Natural killer cell (primary cell): ENCODE results near the gene PON1. TPM values are rescaled to one million over a fixed set of nuclear protein-coding genes. Genes with fewer than 3 reads are reported as not detected.

ENCODE experiments used
- ATAC-seq, 3 donors: fragments of 150-1000 bp in 2 of 3; fragments of 200-7000 bp in 1 of 3; cut with Tn5 transposase; 1 replicate in 1 of 3; 2 replicates in 2 of 3; pipeline ENCODE4 v1.10.0; 2021; ENCODE audit warnings: mild to moderate bottlenecking in 2 of 3, moderate library complexity in 2 of 3
- DNase-seq, 2 donors: peaks; one replicate each; pipeline versions ENCODE4 v3.0.0 to v3.0.0-alpha.2; 2013 to 2021; ENCODE audit warnings: mixed read lengths in 1 of 2
- H3K27ac ChIP-seq: one replicate; pipeline ENCODE4 v1.5.1; 2013; ENCODE audit warnings: mild to moderate bottlenecking, low read length
- H3K27me3 ChIP-seq: one replicate; pipeline ENCODE4 v1.6.1; 2013; ENCODE audit warnings: low read length; ENCODE audit not compliant: control insufficient read depth, insufficient read depth
- H3K36me3 ChIP-seq: one replicate; pipeline ENCODE4 v1.6.1; 2013; ENCODE audit warnings: low read length; ENCODE audit not compliant: control insufficient read depth, insufficient read depth
- H3K4me1 ChIP-seq: one replicate; pipeline ENCODE4 v1.6.1; 2013; ENCODE audit warnings: low read length; ENCODE audit not compliant: control insufficient read depth, insufficient read depth
- H3K4me3 ChIP-seq: one replicate; pipeline ENCODE4 v1.5.1; 2013; ENCODE audit warnings: low read length
- H3K9me3 ChIP-seq: one replicate; pipeline ENCODE4 v1.6.1; 2013; ENCODE audit warnings: low read length; ENCODE audit not compliant: control insufficient read depth, insufficient read depth
- H3K27ac Mint-ChIP-seq, 2 donors: one replicate each; pipeline ENCODE4 v1.8.0; 2022; ENCODE audit warnings: mild to moderate bottlenecking in 2 of 2, mixed read lengths in 2 of 2, moderate library complexity in 1 of 2
- H3K27me3 Mint-ChIP-seq, 2 donors: one replicate each; pipeline ENCODE4 v1.8.0; 2022; ENCODE audit warnings: low read depth in 2 of 2, mixed read lengths in 2 of 2
- H3K36me3 Mint-ChIP-seq: one replicate; pipeline ENCODE4 v1.8.0; 2022; ENCODE audit warnings: mixed read lengths
- H3K4me1 Mint-ChIP-seq, 2 donors: one replicate each; pipeline ENCODE4 v1.8.0; 2022; ENCODE audit warnings: mixed read lengths in 2 of 2
- H3K4me3 Mint-ChIP-seq: one replicate; pipeline ENCODE4 v1.8.0; 2022; ENCODE audit warnings: mild to moderate bottlenecking, moderate library complexity, mixed read lengths
- H3K9me3 Mint-ChIP-seq, 2 donors: one replicate each; pipeline ENCODE4 v1.8.0; 2022; ENCODE audit warnings: mixed read lengths in 2 of 2
- WGBS: methylation state at CpG from one replicate; pipeline ENCODE4 v1.1.7; 2013; ENCODE audit warnings: missing lambda C conversion rate; ENCODE audit not compliant: insufficient coverage; 5-methylcytosine and 5-hydroxymethylcytosine counted together
- intact Hi-C: fragments of 100-400 bp; cut with micrococcal nuclease; formaldehyde crosslinking; loops from one replicate; pipeline ENCODE4 v1.14.2; 2022
- total RNA-seq, 4 donors: library from RNA; stranded (reverse); fragments of 120-200 nt in 1 of 4; gene quantifications; one replicate each; pipeline versions ENCODE4 v1.2.3 to v1.2.4, GENCODE V29; 2013 to 2022
- TF ChIP-seq, protein P1 (sequence below): fragments of 200-600 bp; IDR thresholded peaks from one replicate; pipeline ENCODE4 v1.8.0; 2022; ENCODE audit warnings: antibody characterized with exemption

PON1 gene
- total RNA-seq, 3 donors from 2014 or later (not counting 1 experiment from before 2014, with no cell fraction given) = not detected

DNA sequence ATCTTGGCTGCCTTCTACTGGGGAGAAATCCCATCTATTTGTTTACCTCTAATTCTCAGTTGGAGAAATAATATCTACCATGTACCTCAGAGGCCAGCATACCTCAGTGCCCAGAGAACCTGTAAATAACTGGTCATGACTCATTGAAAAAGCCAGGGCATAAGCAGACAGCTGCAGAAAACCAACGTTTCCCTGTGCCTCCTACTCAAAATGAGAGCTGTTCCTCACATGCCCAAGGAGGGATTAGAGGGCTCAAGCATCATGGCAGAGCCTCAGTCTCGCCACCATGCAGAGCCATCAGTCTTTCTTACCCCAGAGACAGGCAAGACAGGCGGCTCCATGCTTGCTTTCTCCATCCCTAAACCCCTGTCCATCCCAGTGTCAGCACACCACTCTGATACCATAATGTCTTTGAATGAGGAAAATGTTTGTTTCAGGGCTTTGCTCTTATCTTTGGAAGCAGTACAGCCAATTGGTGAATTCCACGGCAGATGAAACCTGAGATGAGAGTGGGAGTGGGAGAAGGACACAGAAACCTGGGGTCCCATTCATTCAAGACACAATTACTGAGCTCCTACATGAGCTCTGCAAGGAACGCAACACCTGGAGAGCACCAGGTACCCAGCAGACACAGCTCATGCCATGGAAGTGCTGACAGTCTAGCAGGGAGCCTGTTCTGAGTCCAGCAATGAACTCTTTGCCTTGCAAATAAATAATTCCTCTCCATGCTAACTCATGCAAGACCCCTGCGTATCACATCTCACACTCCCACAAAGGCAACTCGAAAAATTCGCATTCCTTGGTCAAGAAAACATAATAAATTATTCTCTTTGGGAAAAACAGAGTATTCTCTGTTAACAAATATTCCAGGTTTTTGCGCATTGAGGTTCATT is 21.1 kb downstream of the PON1 start:
- Mint-ChIP-seq H3K4me1 (no peaks in the 10 kb centered on the region), H3K9me3 (no peaks in the 10 kb centered on the region), H3K27me3 (peaks cover 5 to 21% of the 10 kb centered on the region in 2 donors), H3K4me3 (no peak overlapping the region), H3K27ac (no peak overlapping the region), H3K36me3 (no peaks in the 10 kb centered on the region)
- TF ChIP-seq, protein P1, sequence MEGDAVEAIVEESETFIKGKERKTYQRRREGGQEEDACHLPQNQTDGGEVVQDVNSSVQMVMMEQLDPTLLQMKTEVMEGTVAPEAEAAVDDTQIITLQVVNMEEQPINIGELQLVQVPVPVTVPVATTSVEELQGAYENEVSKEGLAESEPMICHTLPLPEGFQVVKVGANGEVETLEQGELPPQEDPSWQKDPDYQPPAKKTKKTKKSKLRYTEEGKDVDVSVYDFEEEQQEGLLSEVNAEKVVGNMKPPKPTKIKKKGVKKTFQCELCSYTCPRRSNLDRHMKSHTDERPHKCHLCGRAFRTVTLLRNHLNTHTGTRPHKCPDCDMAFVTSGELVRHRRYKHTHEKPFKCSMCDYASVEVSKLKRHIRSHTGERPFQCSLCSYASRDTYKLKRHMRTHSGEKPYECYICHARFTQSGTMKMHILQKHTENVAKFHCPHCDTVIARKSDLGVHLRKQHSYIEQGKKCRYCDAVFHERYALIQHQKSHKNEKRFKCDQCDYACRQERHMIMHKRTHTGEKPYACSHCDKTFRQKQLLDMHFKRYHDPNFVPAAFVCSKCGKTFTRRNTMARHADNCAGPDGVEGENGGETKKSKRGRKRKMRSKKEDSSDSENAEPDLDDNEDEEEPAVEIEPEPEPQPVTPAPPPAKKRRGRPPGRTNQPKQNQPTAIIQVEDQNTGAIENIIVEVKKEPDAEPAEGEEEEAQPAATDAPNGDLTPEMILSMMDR = no peak
- intact Hi-C loops = no loop called here
- Histone ChIP-seq H3K27ac (no peak overlapping the region), H3K27me3 (no peaks in the 10 kb centered on the region), H3K36me3 (no peaks in the 10 kb centered on the region), H3K9me3 (no peaks in the 10 kb centered on the region), H3K4me1 (no peaks in the 10 kb centered on the region), H3K4me3 (no peak overlapping the region)
- no peak for DNase-seq
- WGBS = 82% methylated on average over 8 of the region's 9 CpGs
- no peak for ATAC-seq

DNA sequence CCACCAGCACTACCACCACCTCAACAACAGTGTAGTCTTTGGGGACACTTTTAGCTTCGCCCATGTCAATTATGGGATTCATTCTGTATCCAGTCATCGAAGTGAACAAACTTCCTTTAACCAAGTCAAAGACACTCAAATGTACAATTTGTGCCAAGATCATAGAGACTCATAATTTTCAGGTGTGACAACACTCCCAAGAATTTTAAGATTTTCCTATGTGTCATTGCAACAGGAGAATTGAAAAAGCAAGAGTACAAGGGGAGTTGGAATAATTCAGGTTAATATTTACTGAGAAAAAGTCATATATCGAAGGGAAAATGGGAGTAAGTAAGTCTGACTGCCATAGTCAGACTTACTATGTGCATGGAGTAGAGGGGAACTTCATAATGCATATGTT is 26.2 kb downstream of the PON1 start:
- no peak for DNase-seq
- Histone ChIP-seq H3K27ac (no peak overlapping the region), H3K4me3 (no peak overlapping the region), H3K9me3 (no peaks in the 10 kb centered on the region), H3K4me1 (no peaks in the 10 kb centered on the region), H3K36me3 (no peaks in the 10 kb centered on the region), H3K27me3 (no peaks in the 10 kb centered on the region)
- Mint-ChIP-seq H3K27me3 (peaks cover 0 to 3% of the 10 kb centered on the region in 2 donors), H3K36me3 (no peaks in the 10 kb centered on the region), H3K4me1 (no peaks in the 10 kb centered on the region), H3K27ac (no peak overlapping the region), H3K9me3 (no peaks in the 10 kb centered on the region), H3K4me3 (no peak overlapping the region)
- WGBS = 89% methylated on average over 3 of the region's 3 CpGs
- ATAC-seq = no peak
- TF ChIP-seq, protein P1 = no peak
- intact Hi-C loops = no loop called here

DNA sequence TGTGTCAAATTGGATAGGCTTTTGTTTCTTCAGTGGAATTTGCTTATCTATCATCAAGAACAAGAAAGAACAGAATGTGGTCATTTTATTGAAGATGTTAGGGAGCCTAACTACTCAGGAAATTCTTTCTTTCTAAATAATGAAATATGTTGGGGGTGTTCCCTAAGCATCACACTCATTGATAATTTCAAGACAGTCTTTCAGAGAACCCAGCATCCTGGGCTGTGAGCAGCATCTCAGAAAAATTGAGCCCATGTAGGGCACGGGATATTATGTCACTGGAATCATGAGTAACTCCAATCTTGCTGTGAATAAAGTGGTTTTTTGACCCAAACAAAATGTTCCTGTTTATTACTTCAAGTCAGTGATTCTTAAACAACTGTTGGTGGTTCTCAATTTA is 27.3 kb downstream of the PON1 start:
- no peaks in the 10 kb centered on the region for H3K36me3 ChIP-seq
- H3K27ac ChIP-seq = no peak overlapping the region
- no peak overlapping the region for H3K4me3 Mint-ChIP-seq
- no peak overlapping the region for H3K27ac Mint-ChIP-seq
- TF ChIP-seq, protein P1 = no peak
- no peak overlapping the region for H3K4me3 ChIP-seq
- no peaks in the 10 kb centered on the region for H3K27me3 ChIP-seq
- ATAC-seq (no peak), DNase-seq (no peak)
- H3K9me3 Mint-ChIP-seq = no peaks in the 10 kb centered on the region
- H3K27me3 Mint-ChIP-seq = peaks cover 0 to 3% of the 10 kb centered on the region in 2 donors
- intact Hi-C loops = no loop called here
- 67% methylated on average over 1 of the region's 1 CpG for WGBS
- no peaks in the 10 kb centered on the region for H3K4me1 ChIP-seq
- no peaks in the 10 kb centered on the region for H3K4me1 Mint-ChIP-seq
- H3K36me3 Mint-ChIP-seq = no peaks in the 10 kb centered on the region
- H3K9me3 ChIP-seq = no peaks in the 10 kb centered on the region
